Right lobe of liver (tissue), 6 donors: ENCODE data around the gene MMP19. TPM values are rescaled to one million over a fixed set of nuclear protein-coding genes. Genes with fewer than 3 reads are reported as not detected.

Experiments used
- ATAC-seq, 4 donors: fragments of 200-7000 bp; cut with Tn5 transposase; one replicate each; pipeline ENCODE4 v1.9.1; 2020; ENCODE audit warnings: mild to moderate bottlenecking in 4 of 4, moderate library complexity in 4 of 4
- DNase-seq, 3 donors: peaks; one replicate each; pipeline ENCODE4 v3.0.0-alpha.2; 2020
- H3K27ac ChIP-seq, 3 donors: fragments of 200-600 bp; one replicate each; pipeline ENCODE4 v1.8.0; 2022
- H3K27me3 ChIP-seq, 2 donors: fragments of 200-600 bp; one replicate each; pipeline ENCODE4 v1.8.0; 2022
- H3K36me3 ChIP-seq, 4 donors: fragments of 200-600 bp; sonication (generic) in 1 of 4; one replicate each; pipeline versions ENCODE4 v1.5.1 to v1.8.0; 2017 to 2022; ENCODE audit warnings: control low read depth in 1 of 4
- H3K4me1 ChIP-seq, 4 donors: fragments of 200-600 bp; sonication (generic) in 1 of 4; one replicate each; pipeline versions ENCODE4 v1.5.1 to v1.8.0; 2017 to 2022; ENCODE audit warnings: control low read depth in 1 of 4
- H3K4me3 ChIP-seq, 3 donors: fragments of 200-600 bp; one replicate each; pipeline ENCODE4 v1.8.0; 2022
- H3K9me3 ChIP-seq, 4 donors: fragments of 200-600 bp; sonication (generic) in 1 of 4; one replicate each; pipeline versions ENCODE4 v1.5.1 to v1.8.0; 2017 to 2022; ENCODE audit warnings: control low read depth in 1 of 4
- POLR2A ChIP-seq: fragments of 450-650 bp; IDR thresholded peaks from one replicate; pipeline ENCODE4 v1.6.1; 2017; ENCODE audit warnings: antibody characterized with exemption, mild to moderate bottlenecking
- WGBS: methylation state at CpG from one replicate; pipeline ENCODE4 v1.1.6; 2018; ENCODE audit warnings: low coverage, low lambda C conversion rate; ENCODE audit not compliant: insufficient coverage; ENCODE audit errors: missing lambda C conversion rate; 5-methylcytosine and 5-hydroxymethylcytosine counted together
- intact Hi-C, 2 donors: fragments of 100-400 bp; cut with DNase I; formaldehyde crosslinking; loops; one replicate each; pipeline versions ENCODE4 v1.11.2 to v1.14.1; 2022
- total RNA-seq, 6 experiments: library from RNA; depleted of rRNA in 2 of 6; stranded (reverse); fragments of >200 nt in 2 of 6; fragmentation: NEBNext Ultra II Directional in 3 of 6; extraction: Animal tissue kit (Norgen Biotek cat#: 25700) in 3 of 6; gene quantifications; one replicate each; pipeline versions ENCODE4 v1.1.0 to v1.2.4, GENCODE V29; 2016 to 2023
- TF ChIP-seq, protein P1 (sequence below), 4 donors: fragments of 200-600 bp in 3 of 4; fragments of 450-650 bp in 1 of 4; IDR thresholded peaks; one replicate each; pipeline versions ENCODE4 v1.5.1 to v1.8.0; 2016 to 2022; ENCODE audit warnings: antibody characterized with exemption in 4 of 4, mild to moderate bottlenecking in 2 of 4
- donor health status: DM: no; HTN: yes; CAD: no.
- donor health status: DM: no; HTN: no; CAD: no.
- donor health status: DM: no; HTN: no; CAD: no.
- donor health status: DM: no; HTN: yes; CAD: no.
- donor health status: DM: no; HTN: yes; CAD: no.

Gene MMP19
- total RNA-seq, 6 experiments from 2014 or later: 1.3 to 5.0 (median 1.9) TPM

DNA sequence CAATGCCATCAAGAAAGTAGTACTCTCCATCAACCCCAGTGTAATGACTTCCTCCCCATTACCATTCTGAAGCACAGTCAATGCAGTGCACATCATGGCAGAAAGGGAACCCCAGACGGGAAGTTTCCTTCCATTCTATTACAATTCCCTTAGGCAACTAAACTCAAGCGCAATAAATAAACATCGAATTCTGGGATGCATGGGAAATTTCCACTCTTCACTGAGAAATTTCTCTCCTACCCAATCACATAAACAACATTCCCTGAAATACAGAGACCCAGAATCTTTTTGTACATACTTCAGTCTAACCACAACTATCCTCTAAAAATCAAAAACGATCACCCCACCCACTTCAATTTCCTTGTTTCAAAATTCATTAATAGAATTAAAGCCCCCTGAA, 45.2 kb downstream of the MMP19 start:
- Histone ChIP-seq H3K9me3 (no peaks in the 10 kb centered on the region), H3K27ac (no peak overlapping the region), H3K4me3 (no peak overlapping the region), H3K4me1 (no peaks in the 10 kb centered on the region), H3K36me3 (peaks cover 5 to 80% (median 37%) of the 10 kb centered on the region in 4 donors), H3K27me3 (no peaks in the 10 kb centered on the region)
- DNase-seq (no peak), ATAC-seq (no peak)
- intact Hi-C loops: loop anchor here in 1 of 2 donors (10.0 kb wide), 1 partner anchor 53 kb away; the partner anchor contains the start of gene GDF11
- TF ChIP-seq POLR2A: no peak
- TF ChIP-seq, protein P1, sequence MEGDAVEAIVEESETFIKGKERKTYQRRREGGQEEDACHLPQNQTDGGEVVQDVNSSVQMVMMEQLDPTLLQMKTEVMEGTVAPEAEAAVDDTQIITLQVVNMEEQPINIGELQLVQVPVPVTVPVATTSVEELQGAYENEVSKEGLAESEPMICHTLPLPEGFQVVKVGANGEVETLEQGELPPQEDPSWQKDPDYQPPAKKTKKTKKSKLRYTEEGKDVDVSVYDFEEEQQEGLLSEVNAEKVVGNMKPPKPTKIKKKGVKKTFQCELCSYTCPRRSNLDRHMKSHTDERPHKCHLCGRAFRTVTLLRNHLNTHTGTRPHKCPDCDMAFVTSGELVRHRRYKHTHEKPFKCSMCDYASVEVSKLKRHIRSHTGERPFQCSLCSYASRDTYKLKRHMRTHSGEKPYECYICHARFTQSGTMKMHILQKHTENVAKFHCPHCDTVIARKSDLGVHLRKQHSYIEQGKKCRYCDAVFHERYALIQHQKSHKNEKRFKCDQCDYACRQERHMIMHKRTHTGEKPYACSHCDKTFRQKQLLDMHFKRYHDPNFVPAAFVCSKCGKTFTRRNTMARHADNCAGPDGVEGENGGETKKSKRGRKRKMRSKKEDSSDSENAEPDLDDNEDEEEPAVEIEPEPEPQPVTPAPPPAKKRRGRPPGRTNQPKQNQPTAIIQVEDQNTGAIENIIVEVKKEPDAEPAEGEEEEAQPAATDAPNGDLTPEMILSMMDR (IDR thresholded peaks at IDR 0.05): no peak
- WGBS: 81% methylated on average over 4 of the region's 4 CpGs

DNA sequence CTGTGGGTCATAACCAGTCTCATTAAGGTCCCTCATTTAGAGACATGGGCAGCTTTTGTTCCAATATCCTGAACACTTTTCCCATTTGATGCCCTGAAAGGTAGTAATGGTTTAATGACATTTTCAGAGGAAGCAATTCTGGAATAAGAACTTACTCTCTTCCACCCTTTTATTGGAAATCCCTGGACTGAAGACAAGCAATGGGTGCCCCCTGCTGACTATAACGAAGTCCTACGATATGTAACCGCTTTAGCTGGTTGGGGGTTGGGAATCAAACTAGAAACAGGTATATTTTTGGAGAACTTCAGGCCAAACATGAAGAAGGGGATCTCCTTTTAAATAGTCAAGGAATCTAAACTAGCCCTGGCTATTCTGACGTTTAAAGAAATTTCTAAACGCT, 45.7 kb downstream of the MMP19 start:
- no peak for DNase-seq

DNA sequence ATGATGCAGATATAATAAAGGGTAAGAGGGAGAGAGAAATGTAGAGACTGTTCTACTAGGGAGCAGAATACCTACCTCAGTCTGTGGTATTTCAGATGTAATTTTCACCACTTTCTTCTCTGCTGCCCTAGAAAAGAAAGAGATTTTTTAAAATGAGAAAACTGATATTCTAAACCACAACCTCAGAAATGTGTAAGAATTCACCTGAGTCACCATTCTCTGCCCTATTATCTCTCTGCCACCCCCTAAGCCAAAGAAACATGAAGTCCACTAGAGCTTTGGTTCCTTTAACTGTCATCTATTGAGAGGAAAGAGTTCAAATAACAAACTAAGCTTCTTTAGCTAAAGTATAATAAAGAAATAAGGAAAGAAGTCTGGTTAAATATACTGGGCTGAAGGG, 46.8 kb downstream of the MMP19 start:
- peaks cover 5 to 77% (median 31%) of the 10 kb centered on the region in 4 donors for H3K36me3 ChIP-seq
- H3K27ac ChIP-seq: no peak overlapping the region
- DNase-seq (no peak), ATAC-seq (no peak)
- TF ChIP-seq, protein P1 (IDR thresholded peaks at IDR 0.05): no peak
- no peak for TF ChIP-seq POLR2A
- no peaks in the 10 kb centered on the region for H3K27me3 ChIP-seq
- intact Hi-C loops: loop anchor here in 1 of 2 donors (10.0 kb wide), 1 partner anchor 51 kb away; the partner anchor contains the start of gene GDF11
- no peaks in the 10 kb centered on the region for H3K4me1 ChIP-seq
- H3K9me3 ChIP-seq: no peaks in the 10 kb centered on the region
- no peak overlapping the region for H3K4me3 ChIP-seq

More for the DNA sequence above, 45.7 kb downstream of the MMP19 start:
- WGBS: 59% methylated on average over 2 of the region's 5 CpGs
- intact Hi-C loops: loop anchor here in 1 of 2 donors (10.0 kb wide), 1 partner anchor 52 kb away; the partner anchor contains the start of gene GDF11
- Histone ChIP-seq H3K36me3 (peaks cover 5 to 77% (median 37%) of the 10 kb centered on the region in 4 donors), H3K4me3 (no peak overlapping the region), H3K4me1 (no peaks in the 10 kb centered on the region), H3K27me3 (no peaks in the 10 kb centered on the region), H3K9me3 (no peaks in the 10 kb centered on the region), H3K27ac (no peak overlapping the region)
- ATAC-seq: peak; percentile 57 to 67 (median 62)
- TF ChIP-seq, protein P1 (IDR thresholded peaks at IDR 0.05): peak; percentile 35 to 60 (median 45)
- no peak for TF ChIP-seq POLR2A

DNA sequence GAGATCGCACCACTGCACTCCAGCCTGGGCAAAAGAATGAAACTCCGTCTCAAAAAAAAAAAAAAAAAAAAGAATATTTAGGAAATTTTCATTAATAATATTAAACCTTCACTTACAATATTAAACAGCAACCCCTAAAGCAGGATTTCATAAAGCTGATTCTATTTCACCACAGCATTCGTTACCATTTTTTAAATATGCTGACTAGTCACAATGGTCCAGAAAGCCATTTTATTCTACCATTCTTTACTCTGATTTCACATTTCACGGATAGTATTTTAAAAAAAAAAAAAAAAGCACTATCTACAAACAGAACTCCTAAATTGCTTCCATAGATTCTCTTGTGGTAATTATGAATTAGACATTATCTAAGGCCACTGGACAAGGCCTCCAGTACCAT, 52.8 kb downstream of the MMP19 start:
- no peak for TF ChIP-seq POLR2A
- TF ChIP-seq, protein P1 (IDR thresholded peaks at IDR 0.05): no peak
- no peaks in the 10 kb centered on the region for H3K9me3 ChIP-seq
- no peak overlapping the region for H3K27ac ChIP-seq
- ATAC-seq (no peak), DNase-seq (no peak)
- 91% methylated on average over 4 of the region's 4 CpGs for WGBS
- H3K27me3 ChIP-seq: no peaks in the 10 kb centered on the region
- H3K36me3 ChIP-seq: peaks cover 5 to 78% (median 33%) of the 10 kb centered on the region in 4 donors
- no peaks in the 10 kb centered on the region for H3K4me1 ChIP-seq
- H3K4me3 ChIP-seq: no peak overlapping the region
- intact Hi-C loops: loop anchor here in 1 of 2 donors (10.0 kb wide), 1 partner anchor 45 kb away; the partner anchor contains the start of gene GDF11
